ENCODE data around the gene TFAP2E.
"Not testable (repeated sequence)": the region's sequence is repeated elsewhere in the genome, so short reads cannot be mapped to it uniquely, and the experiment has no call there.

TFAP2E gene

GRCh38 chr1:35569936-35570335, 3.2 kb upstream of the TFAP2E start:
- FAIRE-seq (no peak), DNase-seq (ENCODE audit: insufficient read length, low spot score) (no peak)
- TF ChIP-seq SPI1 (IDR thresholded peaks at IDR 0.05; ENCODE audit: low read depth, low read length) (no peak), TAF1 (IDR thresholded peaks at IDR 0.05; ENCODE audit: low read depth, low read length) (no peak), PAX5 (IDR thresholded peaks at IDR 0.05; ENCODE audit: insufficient read depth, low read length, severe bottlenecking) (no peak), POLR2A (IDR thresholded peaks at IDR 0.05; ENCODE audit: low read depth, low read length) (no peak), POU2F2 (IDR thresholded peaks at IDR 0.05; ENCODE audit: low read depth, low read length) (no peak), POLR2AphosphoS5 (IDR thresholded peaks at IDR 0.05; ENCODE audit: low read depth, low read length) (no peak)

- no peak for FAIRE-seq
- TF ChIP-seq TAF1 (IDR thresholded peaks at IDR 0.05; ENCODE audit: low read depth, low read length), result no peak
- TF ChIP-seq PAX5 (IDR thresholded peaks at IDR 0.05; ENCODE audit: insufficient read depth, low read length, severe bottlenecking), result no peak
- no peak for TF ChIP-seq POLR2AphosphoS5 (IDR thresholded peaks at IDR 0.05; ENCODE audit: low read depth, low read length)
- no peak for TF ChIP-seq POLR2A (IDR thresholded peaks at IDR 0.05; ENCODE audit: low read depth, low read length)
- TF ChIP-seq POU2F2 (IDR thresholded peaks at IDR 0.05; ENCODE audit: low read depth, low read length), result no peak
- no peak for TF ChIP-seq SPI1 (IDR thresholded peaks at IDR 0.05; ENCODE audit: low read depth, low read length)
- DNase-seq (ENCODE audit: insufficient read length, low spot score), result no peak
Measured at GRCh38 chr1:35570589-35571137, 2.5 kb upstream of the TFAP2E start.

- TF ChIP-seq POU2F2 (IDR thresholded peaks at IDR 0.05; ENCODE audit: low read depth, low read length) (no peak), TAF1 (IDR thresholded peaks at IDR 0.05; ENCODE audit: low read depth, low read length) (no peak), POLR2AphosphoS5 (IDR thresholded peaks at IDR 0.05; ENCODE audit: low read depth, low read length) (no peak), POLR2A (IDR thresholded peaks at IDR 0.05; ENCODE audit: low read depth, low read length) (no peak), SPI1 (IDR thresholded peaks at IDR 0.05; ENCODE audit: low read depth, low read length) (no peak), PAX5 (IDR thresholded peaks at IDR 0.05; ENCODE audit: insufficient read depth, low read length, severe bottlenecking) (no peak)
- DNase-seq (ENCODE audit: insufficient read length, low spot score), result no peak
- no peak for FAIRE-seq
Measured at GRCh38 chr1:35571263-35571662, 1.9 kb upstream of the TFAP2E start.

- DNase-seq (ENCODE audit: insufficient read length, low spot score) (no peak), FAIRE-seq (peak; percentile 63)
- TF ChIP-seq POU2F2 (IDR thresholded peaks at IDR 0.05; ENCODE audit: low read depth, low read length) (no peak), PAX5 (IDR thresholded peaks at IDR 0.05; ENCODE audit: insufficient read depth, low read length, severe bottlenecking) (no peak), POLR2AphosphoS5 (IDR thresholded peaks at IDR 0.05; ENCODE audit: low read depth, low read length) (no peak), TAF1 (IDR thresholded peaks at IDR 0.05; ENCODE audit: low read depth, low read length) (no peak), POLR2A (IDR thresholded peaks at IDR 0.05; ENCODE audit: low read depth, low read length) (no peak), SPI1 (IDR thresholded peaks at IDR 0.05; ENCODE audit: low read depth, low read length) (no peak)
Measured at GRCh38 chr1:35572296-35572695, 818 bp upstream of the TFAP2E start.

- DNase-seq (ENCODE audit: insufficient read length, low spot score) (no peak), FAIRE-seq (no peak)
- no peak for TF ChIP-seq POLR2AphosphoS5 (IDR thresholded peaks at IDR 0.05; ENCODE audit: low read depth, low read length)
- TF ChIP-seq POLR2A (IDR thresholded peaks at IDR 0.05; ENCODE audit: low read depth, low read length), result no peak
Measured at GRCh38 chr1:35574125-35574654, 1.1 kb downstream of the TFAP2E start.

GRCh38 chr1:35574655-35575415, 1.7 kb downstream of the TFAP2E start:
- FAIRE-seq, result no peak

GRCh38 chr1:35575416-35575958, 2.4 kb downstream of the TFAP2E start:
- TF ChIP-seq TAF1 (IDR thresholded peaks at IDR 0.05; ENCODE audit: low read depth, low read length), result no peak
- no peak for TF ChIP-seq POLR2AphosphoS5 (IDR thresholded peaks at IDR 0.05; ENCODE audit: low read depth, low read length)
- TF ChIP-seq SPI1 (IDR thresholded peaks at IDR 0.05; ENCODE audit: low read depth, low read length), result no peak
- TF ChIP-seq POLR2A (IDR thresholded peaks at IDR 0.05; ENCODE audit: low read depth, low read length), result no peak
- no peak for TF ChIP-seq POU2F2 (IDR thresholded peaks at IDR 0.05; ENCODE audit: low read depth, low read length)
- no peak for TF ChIP-seq PAX5 (IDR thresholded peaks at IDR 0.05; ENCODE audit: insufficient read depth, low read length, severe bottlenecking)
- DNase-seq (ENCODE audit: insufficient read length, low spot score), result no peak
- FAIRE-seq, result no peak

More at GRCh38 chr1:35574655-35575415, 1.7 kb downstream of the TFAP2E start:
- DNase-seq (ENCODE audit: insufficient read length, low spot score), result no peak
- TF ChIP-seq POU2F2 (IDR thresholded peaks at IDR 0.05; ENCODE audit: low read depth, low read length), result no peak
- no peak for TF ChIP-seq POLR2AphosphoS5 (IDR thresholded peaks at IDR 0.05; ENCODE audit: low read depth, low read length)
- TF ChIP-seq POLR2A (IDR thresholded peaks at IDR 0.05; ENCODE audit: low read depth, low read length), result no peak
- TF ChIP-seq PAX5 (IDR thresholded peaks at IDR 0.05; ENCODE audit: insufficient read depth, low read length, severe bottlenecking), result no peak
- TF ChIP-seq SPI1 (IDR thresholded peaks at IDR 0.05; ENCODE audit: low read depth, low read length), result no peak
- no peak for TF ChIP-seq TAF1 (IDR thresholded peaks at IDR 0.05; ENCODE audit: low read depth, low read length)

- TF ChIP-seq TAF1 (IDR thresholded peaks at IDR 0.05; ENCODE audit: low read depth, low read length) (no peak), POLR2AphosphoS5 (IDR thresholded peaks at IDR 0.05; ENCODE audit: low read depth, low read length) (no peak), PAX5 (IDR thresholded peaks at IDR 0.05; ENCODE audit: insufficient read depth, low read length, severe bottlenecking) (no peak), POU2F2 (IDR thresholded peaks at IDR 0.05; ENCODE audit: low read depth, low read length) (no peak), POLR2A (IDR thresholded peaks at IDR 0.05; ENCODE audit: low read depth, low read length) (no peak), SPI1 (IDR thresholded peaks at IDR 0.05; ENCODE audit: low read depth, low read length) (no peak)
- DNase-seq (ENCODE audit: insufficient read length, low spot score) (no peak), FAIRE-seq (no peak)
Measured at GRCh38 chr1:35576061-35576765, 3.1 kb downstream of the TFAP2E start.

- not testable (repeated sequence) for DNase-seq (ENCODE audit: insufficient read length, low spot score); FAIRE-seq
Measured at GRCh38 chr1:35576766-35577070, 3.6 kb downstream of the TFAP2E start.
